Measurements from ENCODE around the gene SDHA.

Gene SDHA

DNA sequence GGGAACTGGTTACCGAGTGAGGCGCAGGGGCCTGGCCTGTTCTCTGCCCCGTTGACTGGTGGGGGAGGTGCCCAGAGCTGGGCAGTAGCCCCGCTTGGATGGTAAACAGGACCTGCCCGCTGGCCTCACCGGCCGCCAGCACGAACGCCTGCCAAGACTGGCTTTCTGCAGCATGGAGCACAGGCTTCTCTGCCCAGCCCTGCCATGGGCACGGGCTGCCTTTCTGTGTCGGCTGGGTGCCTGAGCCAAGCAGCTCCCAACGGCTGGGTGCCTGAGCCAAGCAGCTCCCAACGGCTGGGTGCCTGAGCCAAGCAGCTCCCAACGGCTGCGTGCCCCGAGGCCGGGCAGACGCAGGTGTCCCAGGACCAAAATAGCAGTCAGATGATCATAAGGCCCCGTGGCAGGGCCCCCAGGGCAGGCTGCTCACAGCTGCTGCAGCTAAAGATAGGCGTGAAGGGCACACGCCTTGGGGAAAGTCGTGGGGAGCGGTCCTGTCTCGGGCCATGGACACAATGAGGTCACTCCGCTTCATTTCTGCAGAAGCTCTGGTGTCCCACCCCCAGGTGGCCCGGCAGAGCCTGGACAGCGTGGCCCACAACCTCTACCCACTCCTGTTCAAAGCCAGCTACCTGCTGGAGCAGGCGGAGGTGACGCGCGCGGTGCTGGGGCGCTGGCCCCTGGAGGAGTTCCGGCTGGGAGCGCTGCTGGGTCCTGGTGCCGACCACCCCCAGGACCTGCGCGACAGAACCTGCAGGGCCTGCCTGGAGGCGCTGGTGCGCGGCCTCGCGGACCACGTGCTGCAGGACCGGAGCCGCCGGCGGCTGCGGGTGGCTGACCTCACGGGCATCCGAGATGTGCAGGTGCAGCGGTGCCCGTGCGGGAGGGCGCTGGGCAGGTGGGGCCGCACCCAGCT, 26.8 kb upstream of the SDHA start, which contains the start of gene LRRC14B:
TSS of gene LRRC14B (plus strand) at position 460 of the 913 bp plus-strand sequence. CDS start at position 504, 44 bp downstream.
- Histone ChIP-seq H3K27me3 (ENCODE audit: insufficient read depth, low read depth, severe bottlenecking) (no peaks in the 10 kb centered on the region), H3K4me3 (ENCODE audit: low read depth, low read length) (no peak within 1 kb of the TSS), H3K9me3 (ENCODE audit: severe bottlenecking) (no peaks in the 10 kb centered on the region), H3K27ac (no peak within 1 kb of the TSS), H3K36me3 (no peaks in the 10 kb centered on the region)
- TF ChIP-seq CTCF (IDR thresholded peaks at IDR 0.05; ENCODE audit: low read depth, low read length), result no peak
- no peak for DNase-seq

DNA sequence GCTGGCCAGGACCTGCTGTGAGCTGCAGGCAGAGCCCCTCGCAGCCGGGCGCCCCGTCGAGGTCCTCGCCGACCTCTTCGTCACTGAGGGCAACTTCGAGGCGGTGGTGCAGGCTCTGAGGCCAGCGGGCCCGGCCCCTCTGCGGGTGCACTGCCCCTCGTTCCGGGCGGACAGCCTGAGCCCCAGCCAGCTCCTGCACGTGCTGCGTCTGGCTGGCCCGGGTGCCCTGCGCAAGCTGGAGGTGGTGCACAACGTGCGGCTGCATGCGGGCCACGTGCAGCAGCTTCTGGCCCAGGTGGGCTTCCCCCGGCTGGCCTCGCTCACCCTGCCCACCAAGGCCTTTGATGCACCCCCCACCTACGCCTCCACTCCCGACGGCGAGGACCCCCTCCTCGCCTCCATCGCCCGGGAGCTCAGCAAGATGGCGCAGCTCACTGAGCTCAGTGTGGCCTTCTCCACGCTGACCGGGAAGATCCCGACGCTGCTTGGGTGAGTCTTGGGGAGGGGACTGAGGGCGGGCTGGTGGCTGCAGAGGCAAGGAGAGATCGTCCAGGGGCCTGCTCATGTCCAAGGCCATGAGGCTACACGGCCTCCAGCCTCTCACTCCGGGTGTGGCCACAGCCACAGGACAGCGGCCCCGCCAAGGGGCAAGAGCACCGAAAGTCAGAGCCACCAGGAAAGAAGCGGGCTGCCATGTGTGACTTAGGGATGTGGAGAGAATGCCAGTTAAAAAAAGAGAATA, 26.0 kb upstream of the SDHA start:
- H3K27ac ChIP-seq, result no peak overlapping the region
- no peaks in the 10 kb centered on the region for H3K9me3 ChIP-seq (ENCODE audit: severe bottlenecking)
- DNase-seq, result no peak
- H3K4me3 ChIP-seq (ENCODE audit: low read depth, low read length), result no peak overlapping the region
- H3K36me3 ChIP-seq, result no peaks in the 10 kb centered on the region
- no peak for TF ChIP-seq CTCF (IDR thresholded peaks at IDR 0.05; ENCODE audit: low read depth, low read length)
- H3K27me3 ChIP-seq (ENCODE audit: insufficient read depth, low read depth, severe bottlenecking), result no peaks in the 10 kb centered on the region

DNA sequence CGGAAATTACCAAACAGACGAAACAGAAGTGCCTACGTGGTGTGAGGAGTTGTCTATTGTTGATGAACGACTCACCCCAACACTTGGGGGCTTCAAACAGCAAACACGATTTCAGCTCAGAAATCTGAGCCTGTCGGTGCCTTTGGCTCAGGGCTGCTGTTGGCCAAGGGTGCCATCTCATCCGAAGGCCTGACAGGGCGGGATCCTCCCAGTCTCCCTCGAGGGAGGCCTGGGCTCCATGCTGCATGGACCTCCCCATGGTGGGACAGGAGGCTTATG, 25.5 kb upstream of the SDHA start:
- Histone ChIP-seq H3K9me3 (ENCODE audit: severe bottlenecking) (no peaks in the 10 kb centered on the region), H3K27me3 (ENCODE audit: insufficient read depth, low read depth, severe bottlenecking) (no peaks in the 10 kb centered on the region), H3K36me3 (no peaks in the 10 kb centered on the region), H3K4me3 (ENCODE audit: low read depth, low read length) (no peak overlapping the region), H3K27ac (no peak overlapping the region)
- DNase-seq, result no peak
- no peak for TF ChIP-seq CTCF (IDR thresholded peaks at IDR 0.05; ENCODE audit: low read depth, low read length)

GRCh38 chr5:192970-193831, 24.9 kb upstream of the SDHA start:
- H3K4me3 ChIP-seq (ENCODE audit: low read depth, low read length), result no peak overlapping the region
- no peak for TF ChIP-seq CTCF (IDR thresholded peaks at IDR 0.05; ENCODE audit: low read depth, low read length)
- H3K27ac ChIP-seq, result no peak overlapping the region
- 0 out of 2 replicates have a peak, but pooled peaks cover under 1% of the 10 kb centered on the region for H3K36me3 ChIP-seq
- no peaks in the 10 kb centered on the region for H3K9me3 ChIP-seq (ENCODE audit: severe bottlenecking)
- H3K27me3 ChIP-seq (ENCODE audit: insufficient read depth, low read depth, severe bottlenecking), result no peaks in the 10 kb centered on the region
- DNase-seq, result no peak

DNA sequence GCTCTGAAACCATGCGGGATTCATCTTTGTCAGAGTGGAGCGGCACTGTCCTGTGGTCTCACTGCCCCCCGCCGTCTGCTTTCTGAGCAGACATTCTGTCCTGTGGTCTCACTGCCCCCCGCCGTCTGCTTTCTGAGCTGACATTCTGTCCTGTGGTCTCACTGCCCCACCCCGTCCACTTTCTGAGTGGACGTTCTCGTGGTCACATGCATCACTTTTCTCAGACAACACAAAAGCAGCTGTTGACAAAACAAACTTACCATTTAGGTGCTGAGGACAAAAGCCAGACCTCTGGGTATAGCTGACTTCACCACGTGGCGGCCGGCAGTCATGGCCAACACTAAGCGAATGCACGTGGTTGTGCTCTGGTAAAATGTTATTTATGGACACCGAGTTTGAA, 24.0 kb upstream of the SDHA start:
- TF ChIP-seq CTCF (IDR thresholded peaks at IDR 0.05; ENCODE audit: low read depth, low read length), result no peak
- no peak overlapping the region for H3K4me3 ChIP-seq (ENCODE audit: low read depth, low read length)
- H3K36me3 ChIP-seq, result peaks cover 9% of the 10 kb centered on the region; the same call in 1 of the 2 replicates
- no peaks in the 10 kb centered on the region for H3K9me3 ChIP-seq (ENCODE audit: severe bottlenecking)
- H3K27me3 ChIP-seq (ENCODE audit: insufficient read depth, low read depth, severe bottlenecking), result no peaks in the 10 kb centered on the region
- no peak for DNase-seq
- no peak overlapping the region for H3K27ac ChIP-seq
